Lower leg skin (tissue), 3 donors: ENCODE results near the gene TMEM272.

Experiments used
- POLR2A ChIP-seq, 2 donors: fragments of 450-650 bp; IDR thresholded peaks; one replicate each; pipeline ENCODE4 v1.6.1; 2016 to 2017; ENCODE audit warnings: antibody characterized with exemption in 2 of 2, mild to moderate bottlenecking in 1 of 2, moderate library complexity in 1 of 2
- TF ChIP-seq, protein P1 (sequence below), 3 donors: fragments of 450-650 bp; IDR thresholded peaks; one replicate each; pipeline ENCODE4 v1.5.1; 2016; ENCODE audit warnings: antibody characterized with exemption in 3 of 3, mild to moderate bottlenecking in 3 of 3, moderate library complexity in 2 of 3

DNA sequence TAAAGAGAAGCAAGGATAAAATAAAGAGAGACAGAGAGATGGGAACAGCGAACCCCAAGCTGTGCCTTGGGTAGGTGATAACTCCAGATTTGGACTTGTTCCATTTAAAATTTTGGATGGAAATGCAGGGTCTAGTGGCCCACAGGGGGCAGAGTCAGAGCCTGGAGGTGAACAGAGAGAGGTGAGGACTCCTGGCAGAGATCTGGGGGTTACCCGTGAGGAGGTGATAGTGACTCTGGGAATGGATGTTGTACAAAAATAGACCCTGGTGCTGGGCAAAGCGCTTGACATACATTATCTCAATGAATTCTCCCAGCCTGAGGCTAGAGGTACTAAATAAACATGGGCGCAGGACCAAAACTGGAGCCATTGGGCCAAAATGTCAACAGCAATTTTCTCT, 26.7 kb downstream of the TMEM272 start:
- TF ChIP-seq POLR2A (IDR thresholded peaks at IDR 0.05): no peak
- TF ChIP-seq, protein P1, sequence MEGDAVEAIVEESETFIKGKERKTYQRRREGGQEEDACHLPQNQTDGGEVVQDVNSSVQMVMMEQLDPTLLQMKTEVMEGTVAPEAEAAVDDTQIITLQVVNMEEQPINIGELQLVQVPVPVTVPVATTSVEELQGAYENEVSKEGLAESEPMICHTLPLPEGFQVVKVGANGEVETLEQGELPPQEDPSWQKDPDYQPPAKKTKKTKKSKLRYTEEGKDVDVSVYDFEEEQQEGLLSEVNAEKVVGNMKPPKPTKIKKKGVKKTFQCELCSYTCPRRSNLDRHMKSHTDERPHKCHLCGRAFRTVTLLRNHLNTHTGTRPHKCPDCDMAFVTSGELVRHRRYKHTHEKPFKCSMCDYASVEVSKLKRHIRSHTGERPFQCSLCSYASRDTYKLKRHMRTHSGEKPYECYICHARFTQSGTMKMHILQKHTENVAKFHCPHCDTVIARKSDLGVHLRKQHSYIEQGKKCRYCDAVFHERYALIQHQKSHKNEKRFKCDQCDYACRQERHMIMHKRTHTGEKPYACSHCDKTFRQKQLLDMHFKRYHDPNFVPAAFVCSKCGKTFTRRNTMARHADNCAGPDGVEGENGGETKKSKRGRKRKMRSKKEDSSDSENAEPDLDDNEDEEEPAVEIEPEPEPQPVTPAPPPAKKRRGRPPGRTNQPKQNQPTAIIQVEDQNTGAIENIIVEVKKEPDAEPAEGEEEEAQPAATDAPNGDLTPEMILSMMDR (IDR thresholded peaks at IDR 0.05): no peak
